A673 (cell line): ENCODE results near the gene RPL26.

Experiments
- CTCF ChIP-seq: fragments of 300-800, 200-600 bp; sonication (generic); conservative IDR thresholded peaks from 2 replicates; pipeline ENCODE4 v1.5.1; 2017; ENCODE audit warnings: low read depth, mild to moderate bottlenecking, antibody characterized with exemption, low read length, moderate library complexity, mixed read lengths
- EZH2 ChIP-seq: fragments of 200-600 bp; sonication (generic); IDR thresholded peaks from 2 replicates; pipeline ENCODE4 v1.6.1; 2017; ENCODE audit warnings: borderline replicate concordance, low read depth, mild to moderate bottlenecking, mixed read lengths, antibody characterized with exemption, low read length; ENCODE audit not compliant: poor library complexity, severe bottlenecking

- TF ChIP-seq CTCF: no peak
- no peak for TF ChIP-seq EZH2
Measured at GRCh38 chr17:8382052-8382879, 727 bp downstream of the RPL26 start.
